Endodermal cell (in vitro differentiated cells): ENCODE data around the gene CARD11. TPM values are rescaled to one million over a fixed set of nuclear protein-coding genes. Genes with fewer than 3 reads are reported as not detected.
"Not testable (repeated sequence)": the region's sequence is repeated elsewhere in the genome, so short reads cannot be mapped to it uniquely, and the experiment has no call there.

Experiments used
- DNase-seq: peaks from one replicate; pipeline ENCODE4 v3.0.0-alpha.2; 2017
- H3K27ac ChIP-seq: 2 replicates; pipeline ENCODE4 v1.5.1; 2013; ENCODE audit warnings: mild to moderate bottlenecking, low read depth, low read length, moderate library complexity
- H3K27me3 ChIP-seq: 2 replicates; pipeline ENCODE4 v1.6.1; 2013; ENCODE audit warnings: mild to moderate bottlenecking, low read length, moderate library complexity; ENCODE audit not compliant: insufficient read depth, control insufficient read depth, poor library complexity, severe bottlenecking
- H3K36me3 ChIP-seq: 2 replicates; pipeline ENCODE4 v1.7.0; 2013; ENCODE audit warnings: mild to moderate bottlenecking, low read length, moderate library complexity; ENCODE audit not compliant: control insufficient read depth, insufficient read depth
- H3K4me1 ChIP-seq: one replicate; pipeline ENCODE4 v1.7.0; 2013; ENCODE audit warnings: low read length; ENCODE audit not compliant: control insufficient read depth, insufficient read depth
- H3K4me3 ChIP-seq: 2 replicates; pipeline ENCODE4 v1.5.1; 2013; ENCODE audit warnings: mild to moderate bottlenecking, low read length, moderate library complexity
- H3K9ac ChIP-seq: 2 replicates; pipeline ENCODE4 v1.6.1; 2013; ENCODE audit warnings: mild to moderate bottlenecking, low read length, moderate library complexity; ENCODE audit not compliant: poor library complexity, severe bottlenecking; ENCODE audit errors: extremely low read depth
- H3K9me3 ChIP-seq: 2 replicates; pipeline ENCODE4 v1.6.1; 2013; ENCODE audit warnings: mild to moderate bottlenecking, low read length, moderate library complexity; ENCODE audit not compliant: control insufficient read depth
- H3K27ac Mint-ChIP-seq: 2 replicates; pipeline ENCODE4 v1.8.0; 2020; ENCODE audit warnings: mixed read lengths
- H3K27me3 Mint-ChIP-seq: 2 replicates; pipeline ENCODE4 v1.8.0; 2021; ENCODE audit warnings: mild to moderate bottlenecking, mixed read lengths; ENCODE audit not compliant: insufficient read depth
- H3K36me3 Mint-ChIP-seq: 2 replicates; pipeline ENCODE4 v1.8.0; 2020; ENCODE audit warnings: low read depth, mixed read lengths
- H3K4me1 Mint-ChIP-seq: 2 replicates; pipeline ENCODE4 v1.8.0; 2020; ENCODE audit warnings: mixed read lengths
- H3K4me3 Mint-ChIP-seq: 2 replicates; pipeline ENCODE4 v1.8.0; 2020; ENCODE audit warnings: mild to moderate bottlenecking, moderate library complexity, mixed read lengths
- H3K9me3 Mint-ChIP-seq: 2 replicates; pipeline ENCODE4 v1.8.0; 2020; ENCODE audit warnings: mild to moderate bottlenecking, mixed read lengths
- CTCF ChIP-seq: fragments of 200-600 bp; sonication (generic); conservative IDR thresholded peaks from 2 replicates; pipeline ENCODE4 v1.5.0; 2021; ENCODE audit warnings: antibody characterized with exemption, mild to moderate bottlenecking
- WGBS, 2 experiments: methylation state at CpG; one replicate each; pipeline versions ENCODE4 v1.1.5 to v1.1.7; 2013; ENCODE audit warnings: missing lambda C conversion rate in 2 of 2, mixed read lengths in 1 of 2; ENCODE audit not compliant: insufficient coverage in 1 of 2, insufficient read length in 1 of 2; 5-methylcytosine and 5-hydroxymethylcytosine counted together
- total RNA-seq, 2 donors: library from RNA; stranded (reverse); fragmentation: NEBNext Ultra II Directional in 1 of 2; extraction: Animal tissue kit (Norgen Biotek cat#: 25700) in 1 of 2; gene quantifications; 2 replicates in 1 of 2; 3 replicates in 1 of 2; pipeline ENCODE4 v1.2.1, GENCODE V29; 2021

CARD11 gene
- total RNA-seq, 2 donors from 2014 or later: 7.2 to 10.8 TPM

- Histone ChIP-seq H3K27ac (no peak overlapping the region), H3K36me3 (no peaks in the 10 kb centered on the region), H3K27me3 (no peaks in the 10 kb centered on the region), H3K4me1 (peaks cover 4% of the 10 kb centered on the region), H3K4me3 (no peak overlapping the region), H3K9me3 (no peaks in the 10 kb centered on the region), H3K9ac (no peak overlapping the region)
- Mint-ChIP-seq H3K9me3 (no peaks in the 10 kb centered on the region), H3K36me3 (no peaks in the 10 kb centered on the region), H3K4me3 (peak overlapping the region; percentile 60), H3K27ac (no peak overlapping the region), H3K4me1 (peaks cover 3% of the 10 kb centered on the region), H3K27me3 (no peaks in the 10 kb centered on the region)
- 43 to 44% methylated on average over 10 to 17 of the region's 17 CpGs for WGBS, 2 experiments
- TF ChIP-seq CTCF: no peak
- DNase-seq: peak; percentile 79
Measured at GRCh38 chr7:3042861-3043489, 692 bp downstream of the CARD11 start.

- no peak for TF ChIP-seq CTCF
- H3K9me3 ChIP-seq: no peaks in the 10 kb centered on the region
- Mint-ChIP-seq H3K9me3 (no peaks in the 10 kb centered on the region), H3K27ac (peak overlapping the region; percentile 13), H3K27me3 (no peaks in the 10 kb centered on the region), H3K4me1 (peaks cover 3% of the 10 kb centered on the region), H3K36me3 (no peaks in the 10 kb centered on the region), H3K4me3 (peak overlapping the region; percentile 60)
- H3K9ac ChIP-seq: no peak overlapping the region
- 93 to 94% methylated on average over 23 to 27 of the region's 27 CpGs for WGBS, 2 experiments
- no peaks in the 10 kb centered on the region for H3K27me3 ChIP-seq
- no peaks in the 10 kb centered on the region for H3K36me3 ChIP-seq
- H3K4me1 ChIP-seq: peaks cover 4% of the 10 kb centered on the region
- DNase-seq: no peak
- H3K4me3 ChIP-seq: no peak overlapping the region
- H3K27ac ChIP-seq: no peak overlapping the region
Measured at GRCh38 chr7:3041986-3042675, 1.5 kb downstream of the CARD11 start.

GRCh38 chr7:3039787-3040186 is 3.9 kb downstream of the CARD11 start:
- peaks cover 3% of the 10 kb centered on the region for H3K4me1 Mint-ChIP-seq
- no peaks in the 10 kb centered on the region for H3K36me3 Mint-ChIP-seq
- H3K27ac ChIP-seq: no peak overlapping the region
- no peaks in the 10 kb centered on the region for H3K27me3 ChIP-seq
- H3K9ac ChIP-seq: no peak overlapping the region
- peaks cover 4% of the 10 kb centered on the region for H3K4me1 ChIP-seq
- TF ChIP-seq CTCF: no peak
- H3K4me3 ChIP-seq: no peak overlapping the region
- no peak for DNase-seq
- H3K9me3 ChIP-seq: no peaks in the 10 kb centered on the region
- no peak overlapping the region for H3K4me3 Mint-ChIP-seq
- no peaks in the 10 kb centered on the region for H3K27me3 Mint-ChIP-seq
- H3K27ac Mint-ChIP-seq: no peak overlapping the region
- WGBS, 2 experiments: 94 to 98% methylated on average over 9 of the region's 9 CpGs
- no peaks in the 10 kb centered on the region for H3K36me3 ChIP-seq
- no peaks in the 10 kb centered on the region for H3K9me3 Mint-ChIP-seq

GRCh38 chr7:3038011-3038410 is 5.7 kb downstream of the CARD11 start:
- H3K27ac Mint-ChIP-seq, H3K9me3 ChIP-seq, H3K9me3 Mint-ChIP-seq, DNase-seq, H3K27ac ChIP-seq, H3K4me1 Mint-ChIP-seq, H3K36me3 ChIP-seq, H3K4me3 Mint-ChIP-seq, H3K36me3 Mint-ChIP-seq, H3K27me3 ChIP-seq, H3K4me3 ChIP-seq, H3K9ac ChIP-seq, H3K4me1 ChIP-seq, H3K27me3 Mint-ChIP-seq: not testable (repeated sequence)
- 87 to 93% methylated on average over 4 to 7 of the region's 7 CpGs for WGBS, 2 experiments
